GM23338 (cell line): ENCODE data around the gene DOCK2. TPM values are rescaled to one million over a fixed set of nuclear protein-coding genes. Genes with fewer than 3 reads are reported as not detected.

ENCODE experiments used
- ATAC-seq: fragments of 200-7000 bp; cut with Tn5 transposase; 3 replicates; pipeline ENCODE4 v1.9.1; 2020
- DNase-seq: peaks from one replicate; pipeline ENCODE4 v3.0.0-alpha.2; 2015; ENCODE audit warnings: low spot score
- H2AFZ ChIP-seq: fragments of 200-600 bp; sonication (generic); 2 replicates; pipeline ENCODE4 v1.8.0; 2016; ENCODE audit warnings: antibody characterized with exemption, mild to moderate bottlenecking, moderate library complexity
- H3F3A ChIP-seq: fragments of 200-600 bp; sonication (generic); replicated peaks from 2 replicates; pipeline ENCODE4 v1.8.0; 2017; ENCODE audit warnings: antibody characterized with exemption, mixed run types, low read depth
- H3K27ac ChIP-seq: fragments of 200-600 bp; sonication (generic); 2 replicates; pipeline ENCODE4 v1.6.1; 2016; ENCODE audit warnings: low read depth
- H3K27me3 ChIP-seq: fragments of 200-600 bp; sonication (generic); 2 replicates; pipeline ENCODE4 v1.8.0; 2016; ENCODE audit warnings: mild to moderate bottlenecking, mixed run types, moderate library complexity; ENCODE audit not compliant: insufficient read depth
- H3K36me3 ChIP-seq: fragments of 200-600 bp; sonication (generic); 2 replicates; pipeline ENCODE4 v1.8.0; 2016; ENCODE audit warnings: mild to moderate bottlenecking; ENCODE audit not compliant: insufficient read depth
- H3K4me1 ChIP-seq: fragments of 200-600 bp; sonication (generic); 2 replicates; pipeline ENCODE4 v1.8.0; 2016; ENCODE audit warnings: mild to moderate bottlenecking, moderate library complexity; ENCODE audit not compliant: insufficient read depth
- H3K4me2 ChIP-seq: fragments of 200-600 bp; sonication (generic); 2 replicates; pipeline ENCODE4 v1.7.1; 2017; ENCODE audit warnings: mixed run types
- H3K4me3 ChIP-seq: fragments of 200-600 bp; sonication (generic); 2 replicates; pipeline ENCODE4 v1.6.1; 2016; ENCODE audit warnings: mixed run types
- H3K79me2 ChIP-seq: fragments of 200-600 bp; sonication (generic); replicated peaks from 2 replicates; pipeline ENCODE4 v1.8.0; 2017; ENCODE audit warnings: mild to moderate bottlenecking; ENCODE audit not compliant: insufficient read depth
- H3K9me2 ChIP-seq: fragments of 200-600 bp; sonication (generic); 2 replicates; pipeline ENCODE4 v1.8.0; 2017; ENCODE audit not compliant: insufficient read depth
- H4K20me1 ChIP-seq: fragments of 200-600 bp; sonication (generic); replicated peaks from 2 replicates; pipeline ENCODE4 v1.8.0; 2017; ENCODE audit warnings: mild to moderate bottlenecking; ENCODE audit not compliant: insufficient read depth
- H3K27ac Mint-ChIP-seq: 2 replicates; pipeline ENCODE4 v1.8.0; 2020; ENCODE audit warnings: inconsistent platforms, mild to moderate bottlenecking, moderate library complexity, mixed read lengths
- H3K27me3 Mint-ChIP-seq: 3 replicates; pipeline ENCODE4 v1.8.0; 2022; ENCODE audit warnings: low read depth, mild to moderate bottlenecking, moderate library complexity, mixed read lengths, inconsistent platforms; ENCODE audit not compliant: insufficient read depth, poor library complexity
- H3K36me3 Mint-ChIP-seq: 3 replicates; pipeline ENCODE4 v1.8.0; 2021; ENCODE audit warnings: low read depth, mild to moderate bottlenecking, inconsistent platforms, moderate library complexity, mixed read lengths
- H3K4me1 Mint-ChIP-seq: 3 replicates; pipeline ENCODE4 v1.8.0; 2020; ENCODE audit warnings: mild to moderate bottlenecking, inconsistent platforms, mixed read lengths
- H3K4me3 Mint-ChIP-seq: 3 replicates; pipeline ENCODE4 v1.8.0; 2021; ENCODE audit warnings: moderate library complexity, mild to moderate bottlenecking, inconsistent platforms, mixed read lengths
- H3K9me3 Mint-ChIP-seq: 3 replicates; pipeline ENCODE4 v1.8.0; 2020; ENCODE audit warnings: moderate library complexity, mild to moderate bottlenecking, inconsistent platforms, mixed read lengths
- CREB1 ChIP-seq: fragments of 250-450 bp; sonication (Bioruptor Pico); IDR thresholded peaks from 2 replicates; pipeline ENCODE4 v1.5.0; 2020; ENCODE audit warnings: low read depth, mild to moderate bottlenecking, moderate library complexity
- JUNB ChIP-seq: IDR thresholded peaks from one replicate; pipeline ENCODE4 v1.6.1; 2016; ENCODE audit warnings: antibody characterized with exemption; ENCODE audit not compliant: unreplicated experiment
- STAT1 ChIP-seq: IDR thresholded peaks from one replicate; pipeline ENCODE4 v1.6.1; 2016; ENCODE audit warnings: antibody characterized with exemption; ENCODE audit not compliant: unreplicated experiment
- polyA plus RNA-seq: library from polyadenylated mRNA; unstranded; fragments of >200 nt; fragmentation: Nextera tagmentation; extraction: Ambion mirVana; gene quantifications from 2 replicates; pipeline ENCODE4 v1.2.1, GENCODE V29; 2016
- total RNA-seq: library from RNA; depleted of rRNA; stranded (reverse); fragments of >200 nt; shearing (Covaris generic); gene quantifications from 2 replicates; pipeline ENCODE4 v1.2.3, GENCODE V29; 2014
- TF ChIP-seq, protein P1 (sequence below), 2 experiments: fragments of 200-600 bp in 1 of 2; sonication (generic) in 1 of 2; conservative IDR thresholded peaks; 2 replicates each; pipeline versions ENCODE4 v1.5.1 to v1.6.1; 2016 to 2017; ENCODE audit warnings: antibody characterized with exemption in 2 of 2, low read depth in 2 of 2, mild to moderate bottlenecking in 2 of 2, moderate library complexity in 1 of 2
- TF ChIP-seq, protein P2 (sequence below): fragments of 250-450 bp; sonication (Bioruptor Pico); IDR thresholded peaks from 2 replicates; pipeline ENCODE4 v1.5.0; 2020; ENCODE audit warnings: mild to moderate bottlenecking, moderate library complexity
- TF ChIP-seq, protein P3 (sequence below): IDR thresholded peaks from one replicate; pipeline ENCODE4 v1.6.1; 2018; ENCODE audit warnings: antibody characterized with exemption; ENCODE audit not compliant: unreplicated experiment

DOCK2 gene
- total and polyA plus RNA-seq, 2 experiments from 2014 or later = 3.7 to 9.4 TPM

DNA sequence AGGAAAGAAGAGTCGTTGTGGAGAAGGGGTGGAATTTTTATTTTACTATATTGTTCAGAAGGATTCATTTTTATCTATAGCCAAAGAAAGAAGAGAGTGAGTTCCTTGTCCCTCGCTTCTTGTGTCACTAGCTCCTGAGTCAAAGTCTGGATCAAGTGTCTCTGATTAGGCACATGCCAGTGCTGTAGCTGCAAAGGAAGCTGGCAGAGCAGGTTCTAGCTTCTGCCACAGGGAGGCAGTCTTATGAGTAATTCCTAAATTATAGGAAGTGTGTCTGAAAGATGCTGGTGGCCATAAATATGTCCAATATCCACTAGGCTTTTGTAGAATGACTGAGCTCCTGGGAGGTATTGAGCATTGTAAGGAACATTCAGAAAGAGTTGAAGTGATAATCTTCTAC is 84.7 kb downstream of the DOCK2 start:
- no peaks in the 10 kb centered on the region for H3K79me2 ChIP-seq
- H3K4me2 ChIP-seq = no peak overlapping the region
- H3K27ac ChIP-seq = no peak overlapping the region
- ATAC-seq = no peak
- Mint-ChIP-seq H3K36me3 (no peaks in the 10 kb centered on the region), H3K4me1 (peaks cover 10% of the 10 kb centered on the region; the same call in 2 of the 3 replicates), H3K4me3 (no peak overlapping the region), H3K27ac (no peak overlapping the region), H3K9me3 (no peaks in the 10 kb centered on the region; the same call in 2 of the 3 replicates), H3K27me3 (no peaks in the 10 kb centered on the region)
- H3K9me2 ChIP-seq = 0 out of 2 replicates have a peak, but pooled peaks cover 7% of the 10 kb centered on the region
- no peak overlapping the region for H3K4me3 ChIP-seq
- H4K20me1 ChIP-seq = no peaks in the 10 kb centered on the region
- H3K27me3 ChIP-seq = no peaks in the 10 kb centered on the region
- no peaks in the 10 kb centered on the region for H3F3A ChIP-seq
- DNase-seq = no peak
- TF ChIP-seq, protein P1, sequence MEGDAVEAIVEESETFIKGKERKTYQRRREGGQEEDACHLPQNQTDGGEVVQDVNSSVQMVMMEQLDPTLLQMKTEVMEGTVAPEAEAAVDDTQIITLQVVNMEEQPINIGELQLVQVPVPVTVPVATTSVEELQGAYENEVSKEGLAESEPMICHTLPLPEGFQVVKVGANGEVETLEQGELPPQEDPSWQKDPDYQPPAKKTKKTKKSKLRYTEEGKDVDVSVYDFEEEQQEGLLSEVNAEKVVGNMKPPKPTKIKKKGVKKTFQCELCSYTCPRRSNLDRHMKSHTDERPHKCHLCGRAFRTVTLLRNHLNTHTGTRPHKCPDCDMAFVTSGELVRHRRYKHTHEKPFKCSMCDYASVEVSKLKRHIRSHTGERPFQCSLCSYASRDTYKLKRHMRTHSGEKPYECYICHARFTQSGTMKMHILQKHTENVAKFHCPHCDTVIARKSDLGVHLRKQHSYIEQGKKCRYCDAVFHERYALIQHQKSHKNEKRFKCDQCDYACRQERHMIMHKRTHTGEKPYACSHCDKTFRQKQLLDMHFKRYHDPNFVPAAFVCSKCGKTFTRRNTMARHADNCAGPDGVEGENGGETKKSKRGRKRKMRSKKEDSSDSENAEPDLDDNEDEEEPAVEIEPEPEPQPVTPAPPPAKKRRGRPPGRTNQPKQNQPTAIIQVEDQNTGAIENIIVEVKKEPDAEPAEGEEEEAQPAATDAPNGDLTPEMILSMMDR (conservative IDR thresholded peaks at IDR 0.05; ENCODE audit: low read depth in 2 of 2) = peak; percentile 30 to 32
- TF ChIP-seq CREB1 = no peak
- TF ChIP-seq STAT1 = no peak
- no peak overlapping the region for H2AFZ ChIP-seq
- H3K4me1 ChIP-seq = 0 out of 2 replicates have a peak, but pooled peaks cover 3% of the 10 kb centered on the region
- H3K36me3 ChIP-seq = no peaks in the 10 kb centered on the region

DNA sequence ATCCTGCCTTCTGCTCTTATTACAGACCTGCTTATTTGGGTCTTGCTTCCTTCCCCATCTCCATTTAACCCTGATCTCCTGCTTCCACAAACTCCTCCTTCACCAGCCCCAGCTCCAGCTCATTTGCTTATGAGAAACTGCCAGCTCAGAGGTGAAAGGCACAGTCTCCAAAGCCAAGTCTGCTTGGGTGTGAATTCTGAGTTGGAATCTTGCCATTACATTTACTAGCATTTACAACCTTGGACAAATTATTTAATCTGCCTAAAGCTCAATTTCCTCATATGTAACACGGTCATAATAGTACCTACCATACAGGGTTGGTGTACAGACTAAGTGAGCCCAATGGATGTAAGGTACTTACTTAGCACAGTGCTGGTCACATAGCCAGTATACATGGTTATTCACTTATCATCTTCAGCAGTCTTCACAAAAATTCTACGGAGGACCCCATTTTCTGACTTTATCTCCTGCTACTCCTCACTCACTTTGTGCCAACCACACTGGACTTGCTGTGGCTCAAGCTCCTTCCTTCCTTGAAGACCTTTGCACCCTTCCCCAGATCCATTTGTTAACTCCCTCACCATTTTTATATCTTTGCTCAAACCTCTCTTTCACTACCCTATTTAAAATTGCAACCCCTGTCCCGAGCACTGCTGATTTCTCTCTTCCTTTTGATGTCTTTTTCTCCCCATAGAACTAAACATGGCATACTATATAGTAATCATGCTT is 86.2 kb downstream of the DOCK2 start:
- H3K4me1 Mint-ChIP-seq = peaks cover 10% of the 10 kb centered on the region; the same call in 2 of the 3 replicates
- 0 out of 2 replicates have a peak, but pooled peaks cover 7% of the 10 kb centered on the region for H3K9me2 ChIP-seq
- H3K27me3 ChIP-seq = no peaks in the 10 kb centered on the region
- DNase-seq = no peak
- H2AFZ ChIP-seq = no peak overlapping the region
- no peaks in the 10 kb centered on the region for H3K36me3 ChIP-seq
- H3K9me3 Mint-ChIP-seq = no peaks in the 10 kb centered on the region
- H3K79me2 ChIP-seq = no peaks in the 10 kb centered on the region
- no peak overlapping the region for H3K4me2 ChIP-seq
- no peaks in the 10 kb centered on the region for H3K36me3 Mint-ChIP-seq
- no peak overlapping the region for H3K4me3 Mint-ChIP-seq
- H3K27me3 Mint-ChIP-seq = no peaks in the 10 kb centered on the region
- H3K27ac ChIP-seq = no peak overlapping the region
- ATAC-seq = no peak
- no peaks in the 10 kb centered on the region for H3F3A ChIP-seq
- H3K4me1 ChIP-seq = 0 out of 2 replicates have a peak, but pooled peaks cover 3% of the 10 kb centered on the region
- no peaks in the 10 kb centered on the region for H4K20me1 ChIP-seq
- no peak overlapping the region for H3K27ac Mint-ChIP-seq
- no peak overlapping the region for H3K4me3 ChIP-seq
- TF ChIP-seq, protein P1 (conservative IDR thresholded peaks at IDR 0.05; ENCODE audit: low read depth in 2 of 2) = no peak
- no peak for TF ChIP-seq STAT1
- TF ChIP-seq, protein P2, sequence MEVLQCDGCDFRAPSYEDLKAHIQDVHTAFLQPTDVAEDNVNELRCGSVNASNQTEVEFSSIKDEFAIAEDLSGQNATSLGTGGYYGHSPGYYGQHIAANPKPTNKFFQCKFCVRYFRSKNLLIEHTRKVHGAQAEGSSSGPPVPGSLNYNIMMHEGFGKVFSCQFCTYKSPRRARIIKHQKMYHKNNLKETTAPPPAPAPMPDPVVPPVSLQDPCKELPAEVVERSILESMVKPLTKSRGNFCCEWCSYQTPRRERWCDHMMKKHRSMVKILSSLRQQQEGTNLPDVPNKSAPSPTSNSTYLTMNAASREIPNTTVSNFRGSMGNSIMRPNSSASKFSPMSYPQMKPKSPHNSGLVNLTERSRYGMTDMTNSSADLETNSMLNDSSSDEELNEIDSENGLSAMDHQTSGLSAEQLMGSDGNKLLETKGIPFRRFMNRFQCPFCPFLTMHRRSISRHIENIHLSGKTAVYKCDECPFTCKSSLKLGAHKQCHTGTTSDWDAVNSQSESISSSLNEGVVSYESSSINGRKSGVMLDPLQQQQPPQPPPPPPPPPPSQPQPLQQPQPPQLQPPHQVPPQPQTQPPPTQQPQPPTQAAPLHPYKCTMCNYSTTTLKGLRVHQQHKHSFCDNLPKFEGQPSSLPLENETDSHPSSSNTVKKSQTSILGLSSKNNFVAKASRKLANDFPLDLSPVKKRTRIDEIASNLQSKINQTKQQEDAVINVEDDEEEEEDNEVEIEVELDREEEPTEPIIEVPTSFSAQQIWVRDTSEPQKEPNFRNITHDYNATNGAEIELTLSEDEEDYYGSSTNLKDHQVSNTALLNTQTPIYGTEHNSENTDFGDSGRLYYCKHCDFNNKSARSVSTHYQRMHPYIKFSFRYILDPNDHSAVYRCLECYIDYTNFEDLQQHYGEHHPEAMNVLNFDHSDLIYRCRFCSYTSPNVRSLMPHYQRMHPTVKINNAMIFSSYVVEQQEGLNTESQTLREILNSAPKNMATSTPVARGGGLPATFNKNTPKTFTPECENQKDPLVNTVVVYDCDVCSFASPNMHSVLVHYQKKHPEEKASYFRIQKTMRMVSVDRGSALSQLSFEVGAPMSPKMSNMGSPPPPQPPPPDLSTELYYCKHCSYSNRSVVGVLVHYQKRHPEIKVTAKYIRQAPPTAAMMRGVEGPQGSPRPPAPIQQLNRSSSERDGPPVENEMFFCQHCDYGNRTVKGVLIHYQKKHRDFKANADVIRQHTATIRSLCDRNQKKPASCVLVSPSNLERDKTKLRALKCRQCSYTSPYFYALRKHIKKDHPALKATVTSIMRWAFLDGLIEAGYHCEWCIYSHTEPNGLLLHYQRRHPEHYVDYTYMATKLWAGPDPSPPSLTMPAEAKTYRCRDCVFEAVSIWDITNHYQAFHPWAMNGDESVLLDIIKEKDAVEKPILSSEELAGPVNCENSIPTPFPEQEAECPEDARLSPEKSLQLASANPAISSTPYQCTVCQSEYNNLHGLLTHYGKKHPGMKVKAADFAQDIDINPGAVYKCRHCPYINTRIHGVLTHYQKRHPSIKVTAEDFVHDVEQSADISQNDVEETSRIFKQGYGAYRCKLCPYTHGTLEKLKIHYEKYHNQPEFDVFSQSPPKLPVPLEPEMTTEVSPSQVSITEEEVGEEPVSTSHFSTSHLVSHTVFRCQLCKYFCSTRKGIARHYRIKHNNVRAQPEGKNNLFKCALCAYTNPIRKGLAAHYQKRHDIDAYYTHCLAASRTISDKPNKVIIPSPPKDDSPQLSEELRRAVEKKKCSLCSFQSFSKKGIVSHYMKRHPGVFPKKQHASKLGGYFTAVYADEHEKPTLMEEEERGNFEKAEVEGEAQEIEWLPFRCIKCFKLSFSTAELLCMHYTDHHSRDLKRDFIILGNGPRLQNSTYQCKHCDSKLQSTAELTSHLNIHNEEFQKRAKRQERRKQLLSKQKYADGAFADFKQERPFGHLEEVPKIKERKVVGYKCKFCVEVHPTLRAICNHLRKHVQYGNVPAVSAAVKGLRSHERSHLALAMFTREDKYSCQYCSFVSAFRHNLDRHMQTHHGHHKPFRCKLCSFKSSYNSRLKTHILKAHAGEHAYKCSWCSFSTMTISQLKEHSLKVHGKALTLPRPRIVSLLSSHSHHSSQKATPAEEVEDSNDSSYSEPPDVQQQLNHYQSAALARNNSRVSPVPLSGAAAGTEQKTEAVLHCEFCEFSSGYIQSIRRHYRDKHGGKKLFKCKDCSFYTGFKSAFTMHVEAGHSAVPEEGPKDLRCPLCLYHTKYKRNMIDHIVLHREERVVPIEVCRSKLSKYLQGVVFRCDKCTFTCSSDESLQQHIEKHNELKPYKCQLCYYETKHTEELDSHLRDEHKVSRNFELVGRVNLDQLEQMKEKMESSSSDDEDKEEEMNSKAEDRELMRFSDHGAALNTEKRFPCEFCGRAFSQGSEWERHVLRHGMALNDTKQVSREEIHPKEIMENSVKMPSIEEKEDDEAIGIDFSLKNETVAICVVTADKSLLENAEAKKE (CRISPR knock-in tag) = no peak
- TF ChIP-seq JUNB = no peak
- TF ChIP-seq, protein P3, sequence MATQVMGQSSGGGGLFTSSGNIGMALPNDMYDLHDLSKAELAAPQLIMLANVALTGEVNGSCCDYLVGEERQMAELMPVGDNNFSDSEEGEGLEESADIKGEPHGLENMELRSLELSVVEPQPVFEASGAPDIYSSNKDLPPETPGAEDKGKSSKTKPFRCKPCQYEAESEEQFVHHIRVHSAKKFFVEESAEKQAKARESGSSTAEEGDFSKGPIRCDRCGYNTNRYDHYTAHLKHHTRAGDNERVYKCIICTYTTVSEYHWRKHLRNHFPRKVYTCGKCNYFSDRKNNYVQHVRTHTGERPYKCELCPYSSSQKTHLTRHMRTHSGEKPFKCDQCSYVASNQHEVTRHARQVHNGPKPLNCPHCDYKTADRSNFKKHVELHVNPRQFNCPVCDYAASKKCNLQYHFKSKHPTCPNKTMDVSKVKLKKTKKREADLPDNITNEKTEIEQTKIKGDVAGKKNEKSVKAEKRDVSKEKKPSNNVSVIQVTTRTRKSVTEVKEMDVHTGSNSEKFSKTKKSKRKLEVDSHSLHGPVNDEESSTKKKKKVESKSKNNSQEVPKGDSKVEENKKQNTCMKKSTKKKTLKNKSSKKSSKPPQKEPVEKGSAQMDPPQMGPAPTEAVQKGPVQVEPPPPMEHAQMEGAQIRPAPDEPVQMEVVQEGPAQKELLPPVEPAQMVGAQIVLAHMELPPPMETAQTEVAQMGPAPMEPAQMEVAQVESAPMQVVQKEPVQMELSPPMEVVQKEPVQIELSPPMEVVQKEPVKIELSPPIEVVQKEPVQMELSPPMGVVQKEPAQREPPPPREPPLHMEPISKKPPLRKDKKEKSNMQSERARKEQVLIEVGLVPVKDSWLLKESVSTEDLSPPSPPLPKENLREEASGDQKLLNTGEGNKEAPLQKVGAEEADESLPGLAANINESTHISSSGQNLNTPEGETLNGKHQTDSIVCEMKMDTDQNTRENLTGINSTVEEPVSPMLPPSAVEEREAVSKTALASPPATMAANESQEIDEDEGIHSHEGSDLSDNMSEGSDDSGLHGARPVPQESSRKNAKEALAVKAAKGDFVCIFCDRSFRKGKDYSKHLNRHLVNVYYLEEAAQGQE = no peak
